H1 (cell line): ENCODE measurements around the gene SEPTIN7.

Source experiments
- CTBP2 ChIP-seq: IDR thresholded peaks from 2 replicates; pipeline ENCODE4 v1.7.0; 2011; ENCODE audit warnings: borderline replicate concordance, mild to moderate bottlenecking, moderate library complexity, mixed read lengths, low read length; ENCODE audit not compliant: insufficient read depth, insufficient read length
- CTCF ChIP-seq, 3 experiments: IDR thresholded peaks; 1 replicate in 2 of 3; 2 replicates in 1 of 3; pipeline versions ENCODE4 v1.5.1 to v1.6.1; 2011; ENCODE audit warnings: low read length in 3 of 3, mild to moderate bottlenecking in 3 of 3, inconsistent platforms in 2 of 3, low read depth in 1 of 3, moderate library complexity in 1 of 3; ENCODE audit not compliant: insufficient read depth in 1 of 3; ENCODE audit errors: control extremely low read depth in 1 of 3
- EP300 ChIP-seq, 2 experiments: IDR thresholded peaks; 1 replicate in 1 of 2; 2 replicates in 1 of 2; pipeline ENCODE4 v1.6.1; 2011 to 2012; ENCODE audit warnings: low read depth in 2 of 2, low read length in 2 of 2, mild to moderate bottlenecking in 2 of 2, borderline replicate concordance in 1 of 2, inconsistent platforms in 1 of 2, moderate library complexity in 1 of 2
- EZH2 ChIP-seq: fragments of 200-600 bp; sonication (generic); IDR thresholded peaks from 2 replicates; pipeline ENCODE4 v1.7.1; 2012; ENCODE audit warnings: low read depth, mild to moderate bottlenecking, moderate library complexity, low read length, inconsistent platforms; ENCODE audit not compliant: severe bottlenecking
- POLR2A ChIP-seq, 2 experiments: IDR thresholded peaks; 1 replicate in 1 of 2; 2 replicates in 1 of 2; pipeline ENCODE4 v1.6.1; 2011; ENCODE audit warnings: low read depth in 2 of 2, low read length in 2 of 2, mild to moderate bottlenecking in 2 of 2; ENCODE audit errors: control extremely low read depth in 1 of 2
- POLR2AphosphoS5 ChIP-seq: IDR thresholded peaks from 2 replicates; pipeline ENCODE4 v1.6.1; 2011; ENCODE audit warnings: low read depth, low read length
- RXRA ChIP-seq: IDR thresholded peaks from 2 replicates; pipeline ENCODE4 v1.6.1; 2011; ENCODE audit warnings: low read depth, mild to moderate bottlenecking, low read length, moderate library complexity; ENCODE audit not compliant: insufficient read depth

GRCh38 chr7:35755711-35756110 is 45.1 kb upstream of the SEPTIN7 start:
- TF ChIP-seq RXRA (no peak), CTCF (IDR thresholded peaks at IDR 0.05; ENCODE audit: control extremely low read depth in 1 of 3, insufficient read depth in 1 of 3, low read depth in 1 of 3, low read length in 3 of 3) (no peak), CTBP2 (no peak), EZH2 (no peak), POLR2A (IDR thresholded peaks at IDR 0.05; ENCODE audit: control extremely low read depth in 1 of 2, low read depth in 2 of 2, low read length in 2 of 2) (no peak), POLR2AphosphoS5 (no peak), EP300 (IDR thresholded peaks at IDR 0.05; ENCODE audit: borderline replicate concordance in 1 of 2, low read depth in 2 of 2, low read length in 2 of 2) (no peak)
